ENCODE data around the gene ACAN. TPM values are rescaled to one million over a fixed set of nuclear protein-coding genes. Genes with fewer than 3 reads are reported as not detected.

The ACAN gene
- total RNA-seq, 1 donor from 2014 or later = 113 TPM

DNA sequence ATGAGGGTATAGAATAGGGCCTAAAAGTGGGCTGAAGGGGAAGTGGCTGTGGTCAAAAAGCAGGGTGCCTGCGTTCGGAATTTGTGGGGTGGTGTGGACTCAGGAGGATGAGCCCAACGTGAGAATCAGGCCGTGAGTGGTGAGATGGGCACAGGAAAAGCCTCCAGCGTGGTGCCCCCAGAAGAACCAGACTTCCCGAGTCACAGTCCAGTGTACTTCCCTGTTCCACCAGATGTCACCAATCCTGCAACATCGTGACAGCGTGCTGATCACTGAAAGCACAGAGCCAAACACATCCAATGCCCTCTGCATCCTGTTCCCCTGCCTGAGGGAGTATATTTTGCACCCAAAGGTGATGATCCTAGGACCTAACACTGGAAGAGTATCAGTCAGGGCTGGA lies 20.8 kb upstream of the ACAN start:
- Histone ChIP-seq H3K27ac (no peak overlapping the region), H3K4me1 (no peaks in the 10 kb centered on the region), H3K4me3 (no peak overlapping the region), H3K9me3 (no peaks in the 10 kb centered on the region), H3K27me3 (no peaks in the 10 kb centered on the region), H3K36me3 (no peaks in the 10 kb centered on the region)
- no peak for DNase-seq (ENCODE audit: low spot score in 2 of 2)
- intact Hi-C loops (cut with DNase I) = no loop called here
- TF ChIP-seq, protein P1, sequence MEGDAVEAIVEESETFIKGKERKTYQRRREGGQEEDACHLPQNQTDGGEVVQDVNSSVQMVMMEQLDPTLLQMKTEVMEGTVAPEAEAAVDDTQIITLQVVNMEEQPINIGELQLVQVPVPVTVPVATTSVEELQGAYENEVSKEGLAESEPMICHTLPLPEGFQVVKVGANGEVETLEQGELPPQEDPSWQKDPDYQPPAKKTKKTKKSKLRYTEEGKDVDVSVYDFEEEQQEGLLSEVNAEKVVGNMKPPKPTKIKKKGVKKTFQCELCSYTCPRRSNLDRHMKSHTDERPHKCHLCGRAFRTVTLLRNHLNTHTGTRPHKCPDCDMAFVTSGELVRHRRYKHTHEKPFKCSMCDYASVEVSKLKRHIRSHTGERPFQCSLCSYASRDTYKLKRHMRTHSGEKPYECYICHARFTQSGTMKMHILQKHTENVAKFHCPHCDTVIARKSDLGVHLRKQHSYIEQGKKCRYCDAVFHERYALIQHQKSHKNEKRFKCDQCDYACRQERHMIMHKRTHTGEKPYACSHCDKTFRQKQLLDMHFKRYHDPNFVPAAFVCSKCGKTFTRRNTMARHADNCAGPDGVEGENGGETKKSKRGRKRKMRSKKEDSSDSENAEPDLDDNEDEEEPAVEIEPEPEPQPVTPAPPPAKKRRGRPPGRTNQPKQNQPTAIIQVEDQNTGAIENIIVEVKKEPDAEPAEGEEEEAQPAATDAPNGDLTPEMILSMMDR (IDR thresholded peaks at IDR 0.05) = no peak

DNA sequence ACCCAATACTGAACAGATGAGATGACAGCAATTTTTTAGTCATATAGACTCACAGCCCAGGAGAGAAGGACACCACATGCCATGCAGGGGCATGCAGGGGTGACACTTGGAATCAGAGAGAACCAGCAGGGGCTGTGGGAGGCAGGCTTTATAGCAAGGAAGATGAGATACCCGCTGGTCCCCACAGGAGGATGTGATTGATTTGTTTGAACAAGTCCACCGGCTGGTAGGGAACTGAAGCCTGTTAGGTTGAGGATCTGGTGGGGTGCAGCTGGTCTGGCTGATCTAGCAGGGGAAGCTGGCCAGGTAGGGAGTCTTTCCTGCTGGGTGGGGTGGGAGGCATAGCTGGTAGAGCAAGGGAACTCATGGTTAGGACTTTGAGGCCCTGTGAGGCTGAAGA lies 18.0 kb upstream of the ACAN start:
- no peaks in the 10 kb centered on the region for H3K9me3 ChIP-seq
- TF ChIP-seq, protein P1 (IDR thresholded peaks at IDR 0.05) = no peak
- no peak overlapping the region for H3K27ac ChIP-seq
- H3K27me3 ChIP-seq = no peaks in the 10 kb centered on the region
- no peak overlapping the region for H3K4me3 ChIP-seq
- no peaks in the 10 kb centered on the region for H3K36me3 ChIP-seq
- intact Hi-C loops (cut with DNase I) = no loop called here
- no peaks in the 10 kb centered on the region for H3K4me1 ChIP-seq
- DNase-seq (ENCODE audit: low spot score in 2 of 2) = no peak

DNA sequence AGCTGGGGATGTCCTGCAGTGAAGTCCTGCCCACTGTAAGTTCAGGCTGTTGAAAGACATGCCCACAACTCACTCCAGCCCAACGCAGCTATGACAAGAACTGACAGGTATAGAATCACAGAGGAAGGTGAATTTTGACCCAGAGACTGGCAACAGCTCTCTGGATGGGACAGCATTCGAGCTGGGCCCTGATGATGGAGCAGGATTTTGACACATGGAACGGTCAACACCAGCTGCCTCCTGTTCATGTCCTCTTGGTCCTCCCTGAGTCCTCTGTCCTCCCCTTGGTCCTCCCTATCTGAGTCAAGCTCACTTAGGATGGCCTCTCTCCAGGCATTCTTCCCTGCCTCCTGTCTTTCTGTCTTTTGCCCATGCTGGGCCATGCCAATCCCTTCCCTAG lies 15.2 kb upstream of the ACAN start:
- H3K27me3 ChIP-seq = no peaks in the 10 kb centered on the region
- intact Hi-C loops (cut with DNase I) = no loop called here
- no peak for DNase-seq (ENCODE audit: low spot score in 2 of 2)
- TF ChIP-seq, protein P1 (IDR thresholded peaks at IDR 0.05) = no peak
- no peaks in the 10 kb centered on the region for H3K4me1 ChIP-seq
- H3K27ac ChIP-seq = no peak overlapping the region
- H3K36me3 ChIP-seq = no peaks in the 10 kb centered on the region
- H3K9me3 ChIP-seq = no peaks in the 10 kb centered on the region
- H3K4me3 ChIP-seq = no peak overlapping the region

DNA sequence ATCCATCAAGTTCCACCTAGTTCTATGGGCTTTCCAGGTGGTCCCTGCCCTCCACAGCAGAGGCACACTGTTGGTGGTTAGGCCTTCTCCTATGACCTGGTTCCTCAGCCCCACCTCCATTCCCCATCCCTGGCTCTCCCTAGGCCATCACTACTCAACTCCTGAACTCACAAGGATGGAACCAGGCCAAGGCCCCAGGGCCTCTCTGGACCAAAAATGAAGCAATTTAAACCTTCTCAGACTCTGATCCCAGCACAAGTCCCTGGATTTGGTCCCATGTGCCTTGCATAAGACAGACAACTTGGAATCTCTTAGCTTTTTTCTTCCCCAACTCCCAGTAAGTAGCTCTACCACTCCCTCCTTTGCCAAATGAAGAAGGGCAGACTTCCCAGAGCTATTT lies 14.4 kb upstream of the ACAN start:
- H3K9me3 ChIP-seq = no peaks in the 10 kb centered on the region
- no peak overlapping the region for H3K27ac ChIP-seq
- no peak for DNase-seq (ENCODE audit: low spot score in 2 of 2)
- no peaks in the 10 kb centered on the region for H3K36me3 ChIP-seq
- intact Hi-C loops (cut with DNase I) = no loop called here
- H3K4me3 ChIP-seq = no peak overlapping the region
- TF ChIP-seq, protein P1 (IDR thresholded peaks at IDR 0.05) = no peak
- no peaks in the 10 kb centered on the region for H3K27me3 ChIP-seq
- H3K4me1 ChIP-seq = no peaks in the 10 kb centered on the region

DNA sequence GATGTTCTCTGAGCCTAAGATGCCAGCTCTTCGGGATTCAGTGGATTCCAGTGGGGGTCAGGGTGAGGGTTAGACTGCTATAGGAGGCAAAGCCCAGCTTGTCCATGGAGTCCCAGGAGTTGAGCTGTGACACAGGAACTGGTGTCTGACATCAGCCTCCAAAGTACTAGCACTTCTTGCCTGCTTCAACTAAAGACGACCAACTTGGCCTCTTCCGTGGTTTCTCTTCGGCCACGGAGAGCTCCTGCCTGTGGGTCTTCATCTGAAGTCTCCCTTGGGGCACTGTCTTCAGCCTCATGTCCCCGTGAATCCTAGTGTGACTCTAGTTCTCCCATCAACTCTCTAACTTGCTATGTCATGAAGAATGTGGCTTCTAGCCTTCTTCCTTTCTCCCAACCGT lies 12.8 kb upstream of the ACAN start:
- no peak overlapping the region for H3K4me3 ChIP-seq
- no peaks in the 10 kb centered on the region for H3K36me3 ChIP-seq
- no peak overlapping the region for H3K27ac ChIP-seq
- TF ChIP-seq, protein P1 (IDR thresholded peaks at IDR 0.05) = no peak
- peak in 1 of 2 donors; percentile 40 for DNase-seq (ENCODE audit: low spot score in 2 of 2)
- H3K9me3 ChIP-seq = no peaks in the 10 kb centered on the region
- no peaks in the 10 kb centered on the region for H3K27me3 ChIP-seq
- H3K4me1 ChIP-seq = no peaks in the 10 kb centered on the region
- intact Hi-C loops (cut with DNase I) = no loop called here

- Histone ChIP-seq H3K27me3 (no peaks in the 10 kb centered on the region), H3K4me3 (no peak overlapping the region), H3K27ac (no peak overlapping the region), H3K4me1 (no peaks in the 10 kb centered on the region), H3K9me3 (no peaks in the 10 kb centered on the region), H3K36me3 (no peaks in the 10 kb centered on the region)
- TF ChIP-seq, protein P1 (IDR thresholded peaks at IDR 0.05) = no peak
- intact Hi-C loops (cut with DNase I) = no loop called here
- no peak for DNase-seq (ENCODE audit: low spot score in 2 of 2)
Measured at GRCh38 chr15:88791637-88792036, 11.6 kb upstream of the ACAN start.

Data from ascending aorta (tissue), 2 donors.